ENCODE data around the gene SKI. TPM values are rescaled to one million over a fixed set of nuclear protein-coding genes. Genes with fewer than 3 reads are reported as not detected.

Gene SKI
- total and polyA plus RNA-seq, 12 donors, result 4.8 to 53.6 (median 34.7) TPM

GRCh38 chr1:2270260-2271100, 42.4 kb downstream of the SKI start:
- Histone ChIP-seq H3K36me3 (replicated peaks in 1 of 2) (no peaks in the 10 kb centered on the region), H3K4me3 (no peak overlapping the region), H3K27ac (peak overlapping the region in 2 of 5 donors; percentile 49 to 54), H3K27me3 (no peaks in the 10 kb centered on the region), H3K4me1 (replicated peaks in 1 of 2) (peaks cover 8 to 78% of the 10 kb centered on the region in 2 donors), H3K9me3 (replicated peaks in 1 of 3) (no peaks in the 10 kb centered on the region)
- no peak for DNase-seq
- TF ChIP-seq POLR2A (IDR thresholded peaks at IDR 0.05) (no peak), CTCF (IDR thresholded peaks at IDR 0.05) (no peak)
- intact Hi-C loops (cut with DNase I), result no loop called here
- WGBS, 4 donors, result 66 to 74% (median 71%) methylated on average over 20 to 27 of the region's 27 CpGs; no CpG with 5 or more reads in 1 of the 4 donors

- TF ChIP-seq POLR2A (IDR thresholded peaks at IDR 0.05), result no peak
- TF ChIP-seq CTCF (IDR thresholded peaks at IDR 0.05), result no peak
- Histone ChIP-seq H3K27ac (peak overlapping the region in 1 of 5 donors; percentile 49), H3K9me3 (replicated peaks in 1 of 3) (no peaks in the 10 kb centered on the region), H3K36me3 (replicated peaks in 1 of 2) (no peaks in the 10 kb centered on the region), H3K4me3 (no peak overlapping the region), H3K4me1 (replicated peaks in 1 of 2) (peaks cover 9 to 80% of the 10 kb centered on the region in 2 donors), H3K27me3 (no peaks in the 10 kb centered on the region)
- 80 to 89% (median 86%) methylated on average over 18 to 25 of the region's 25 CpGs for WGBS, 4 donors
- intact Hi-C loops (cut with DNase I), result no loop called here
- no peak for DNase-seq
These were observed 43.1 kb downstream of the SKI start for GRCh38 chr1:2271211-2271721.

GRCh38 chr1:2271841-2272655, 43.9 kb downstream of the SKI start:
- H3K4me1 ChIP-seq (replicated peaks in 1 of 2), result peaks cover 12 to 74% of the 10 kb centered on the region in 2 donors
- WGBS, 4 donors, result 57 to 66% (median 60%) methylated on average over 15 to 23 of the region's 23 CpGs
- no peaks in the 10 kb centered on the region for H3K9me3 ChIP-seq (replicated peaks in 1 of 3)
- TF ChIP-seq CTCF (IDR thresholded peaks at IDR 0.05) (no peak), POLR2A (IDR thresholded peaks at IDR 0.05) (no peak)
- no peaks in the 10 kb centered on the region for H3K36me3 ChIP-seq (replicated peaks in 1 of 2)
- H3K27me3 ChIP-seq, result no peaks in the 10 kb centered on the region
- intact Hi-C loops (cut with DNase I), result no loop called here
- DNase-seq, result no peak
- peak overlapping the region in 2 of 5 donors; percentile 5 to 49 for H3K27ac ChIP-seq
- H3K4me3 ChIP-seq, result no peak overlapping the region
